ENCODE measurements around the gene CSAG2.
"Not testable (repeated sequence)": the region's sequence is repeated elsewhere in the genome, so short reads cannot be mapped to it uniquely, and the experiment has no call there.

Gene CSAG2, protein sequence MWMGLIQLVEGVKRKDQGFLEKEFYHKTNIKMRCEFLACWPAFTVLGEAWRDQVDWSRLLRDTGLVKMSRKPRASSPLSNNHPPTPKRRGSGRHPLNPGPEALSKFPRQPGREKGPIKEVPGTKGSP

DNA sequence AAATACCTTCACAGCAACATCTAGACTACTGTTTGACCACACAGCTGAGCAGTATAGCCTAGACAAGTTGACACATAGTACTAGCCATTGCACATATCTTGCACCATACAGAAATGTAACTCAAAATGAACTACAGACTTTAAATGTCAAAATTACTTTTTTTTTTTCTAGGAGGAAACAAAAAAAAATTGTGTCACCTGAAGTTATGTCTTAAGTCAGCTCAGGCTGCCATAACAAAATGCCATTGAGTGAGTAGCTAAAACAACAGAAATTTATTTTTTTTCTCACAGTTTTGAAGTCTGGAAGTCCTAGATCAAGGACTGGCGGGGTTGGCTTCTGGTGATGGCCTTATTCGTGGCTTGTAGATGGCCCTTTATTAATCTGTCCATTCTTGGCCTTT lies at the start of gene CSAG2:
CSAG2 (minus strand) TSS at position 101 of the 400 bp plus-strand sequence. CDS start 161 bp downstream, outside the sequence.
- not testable (repeated sequence) for DNase-seq (ENCODE audit: low read depth in 2 of 2)

DNA sequence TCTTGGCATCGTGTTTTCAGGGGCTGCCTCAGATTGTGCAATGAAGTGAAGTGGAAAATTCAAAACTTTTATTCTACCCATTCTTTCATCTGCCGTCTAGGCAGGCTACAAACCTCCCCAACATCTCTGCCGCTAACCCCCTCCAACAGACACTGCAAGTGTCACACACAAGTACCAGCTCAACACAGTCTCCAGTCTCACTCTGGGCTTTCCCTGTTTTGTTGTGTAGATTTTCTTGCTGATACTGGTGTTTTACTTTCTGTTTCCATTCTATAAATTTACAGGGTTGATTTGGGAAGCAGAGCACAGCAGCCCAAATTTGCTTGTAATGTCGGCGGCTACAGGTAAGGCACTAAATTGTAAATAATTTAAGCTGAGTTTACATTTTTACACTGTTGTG lies 45.8 kb upstream of the CSAG2 start:
- not testable (repeated sequence) for DNase-seq (ENCODE audit: low read depth in 2 of 2)

DNA sequence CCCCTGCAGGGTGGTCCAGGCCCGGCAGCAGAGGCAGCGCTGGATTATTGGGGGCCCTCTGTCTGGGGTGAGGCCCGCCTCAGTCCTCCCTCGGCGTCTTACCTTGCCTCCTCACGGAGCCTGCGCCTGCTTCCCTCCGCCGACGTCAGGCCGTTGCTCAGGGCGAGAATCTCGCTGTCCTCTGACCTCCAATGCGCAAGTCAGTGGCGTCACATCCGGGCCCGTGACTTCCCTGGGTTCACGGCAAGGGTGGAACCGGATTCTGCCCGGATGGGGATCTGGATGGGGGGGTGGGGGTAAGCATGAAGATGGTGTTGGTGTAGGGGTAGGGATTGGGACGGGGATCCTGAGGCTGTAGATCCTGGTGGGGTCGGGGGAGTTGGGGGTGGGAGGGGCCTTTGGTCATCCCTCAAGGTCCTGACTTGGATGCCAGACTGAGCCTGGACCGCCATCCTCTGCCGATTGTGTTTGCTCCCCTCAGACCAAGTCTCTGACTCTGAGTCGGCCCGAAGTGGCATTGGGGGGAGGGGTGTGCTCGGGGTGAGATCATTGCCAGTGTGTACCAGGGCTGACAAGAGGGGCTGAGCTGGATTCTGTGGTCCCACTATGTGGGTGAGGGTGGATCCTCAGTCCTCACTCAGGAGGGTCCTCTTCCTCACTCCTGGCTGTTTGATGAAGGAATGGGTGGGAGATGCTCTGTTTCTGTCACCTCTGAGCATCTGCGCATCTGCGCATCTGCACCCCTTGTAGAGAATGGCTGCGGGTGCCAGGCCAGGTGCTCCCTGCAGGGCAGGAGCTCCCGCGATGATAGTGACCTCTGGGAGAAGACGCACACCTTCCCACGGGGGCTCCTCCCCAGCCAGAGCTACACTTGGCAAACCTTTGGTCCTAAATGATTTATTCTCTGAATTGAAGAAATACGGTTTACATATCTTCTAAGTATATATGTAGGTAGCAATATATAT lies 44.9 kb upstream of the CSAG2 start, which contains the start of gene MAGEA2:
MAGEA2 (minus strand) TSS at position 157 of the 965 bp plus-strand sequence. CDS start 2,479 bp downstream, outside the sequence.
- DNase-seq (ENCODE audit: low read depth in 2 of 2): not testable (repeated sequence)

DNA sequence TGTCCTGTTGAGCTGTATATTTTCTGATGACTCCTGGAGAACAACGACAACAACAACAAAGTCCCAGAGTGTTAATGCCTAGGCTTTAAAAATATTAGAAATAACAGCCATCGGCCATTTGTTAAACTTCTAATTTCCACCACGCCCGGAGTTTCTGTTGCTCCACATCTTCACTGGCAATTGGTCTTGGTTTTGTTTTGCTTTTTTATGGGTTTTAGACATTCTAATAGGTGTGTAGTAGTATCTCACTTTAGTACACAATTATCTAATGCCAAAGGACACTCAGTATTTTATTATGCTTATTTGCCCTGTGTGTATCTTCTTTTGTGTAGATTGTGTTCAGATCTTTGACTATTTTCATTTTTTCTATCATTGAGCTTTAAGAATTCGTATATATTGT lies 29.5 kb upstream of the CSAG2 start:
- DNase-seq (ENCODE audit: low read depth in 2 of 2): no peak

DNA sequence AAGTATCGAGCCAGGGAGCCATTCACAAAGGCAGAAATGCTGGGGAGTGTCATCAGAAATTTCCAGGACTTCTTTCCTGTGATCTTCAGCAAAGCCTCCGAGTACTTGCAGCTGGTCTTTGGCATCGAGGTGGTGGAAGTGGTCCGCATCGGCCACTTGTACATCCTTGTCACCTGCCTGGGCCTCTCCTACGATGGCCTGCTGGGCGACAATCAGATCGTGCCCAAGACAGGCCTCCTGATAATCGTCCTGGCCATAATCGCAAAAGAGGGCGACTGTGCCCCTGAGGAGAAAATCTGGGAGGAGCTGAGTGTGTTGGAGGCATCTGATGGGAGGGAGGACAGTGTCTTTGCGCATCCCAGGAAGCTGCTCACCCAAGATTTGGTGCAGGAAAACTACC lies 27.5 kb upstream of the CSAG2 start:
- DNase-seq (ENCODE audit: low read depth in 2 of 2): not testable (repeated sequence)

DNA sequence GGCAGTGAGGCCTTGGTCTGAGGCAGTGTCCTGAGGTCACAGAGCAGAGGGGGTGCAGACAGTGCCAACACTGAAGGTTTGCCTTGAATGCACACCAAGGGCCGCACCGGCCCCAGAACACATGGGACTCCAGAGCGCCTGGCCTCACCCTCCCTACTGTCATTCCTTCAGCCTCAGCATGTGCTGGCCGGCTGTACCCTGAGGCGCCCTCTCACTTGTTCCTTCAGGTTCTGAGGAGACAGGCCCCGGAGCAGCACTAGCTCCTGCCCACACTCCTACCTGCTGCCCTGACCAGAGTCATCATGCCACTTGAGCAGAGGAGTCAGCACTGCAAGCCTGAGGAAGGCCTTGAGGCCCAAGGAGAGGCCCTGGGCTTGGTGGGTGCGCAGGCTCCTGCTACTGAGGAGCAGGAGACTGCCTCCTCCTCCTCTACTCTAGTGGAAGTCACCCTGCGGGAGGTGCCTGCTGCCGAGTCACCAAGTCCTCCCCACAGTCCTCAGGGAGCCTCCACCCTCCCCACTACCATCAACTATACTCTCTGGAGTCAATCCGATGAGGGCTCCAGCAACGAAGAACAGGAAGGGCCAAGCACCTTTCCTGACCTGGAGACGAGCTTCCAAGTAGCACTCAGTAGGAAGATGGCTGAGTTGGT lies 26.9 kb upstream of the CSAG2 start:
- no peak for DNase-seq (ENCODE audit: low read depth in 2 of 2)

DNA sequence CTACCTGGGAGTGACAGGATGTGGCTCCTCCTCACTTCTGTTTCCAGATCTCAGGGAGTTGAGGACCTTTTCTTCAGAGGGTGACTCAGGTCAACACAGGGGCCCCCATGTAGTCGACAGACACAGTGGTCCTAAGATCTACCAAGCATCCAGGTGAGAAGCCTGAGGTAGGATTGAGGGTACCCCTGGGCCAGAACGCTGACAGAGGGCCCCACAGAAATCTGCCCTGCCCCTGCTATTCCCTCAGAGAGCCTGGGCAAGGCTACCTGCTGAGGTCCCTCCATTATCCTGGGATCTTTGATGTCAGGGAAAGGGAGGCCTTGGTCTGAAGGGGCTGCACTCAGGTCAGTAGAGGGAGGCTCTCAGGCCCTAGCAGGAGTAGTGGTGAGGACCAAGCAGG lies 26.0 kb upstream of the CSAG2 start:
- DNase-seq (ENCODE audit: low read depth in 2 of 2): no peak

DNA sequence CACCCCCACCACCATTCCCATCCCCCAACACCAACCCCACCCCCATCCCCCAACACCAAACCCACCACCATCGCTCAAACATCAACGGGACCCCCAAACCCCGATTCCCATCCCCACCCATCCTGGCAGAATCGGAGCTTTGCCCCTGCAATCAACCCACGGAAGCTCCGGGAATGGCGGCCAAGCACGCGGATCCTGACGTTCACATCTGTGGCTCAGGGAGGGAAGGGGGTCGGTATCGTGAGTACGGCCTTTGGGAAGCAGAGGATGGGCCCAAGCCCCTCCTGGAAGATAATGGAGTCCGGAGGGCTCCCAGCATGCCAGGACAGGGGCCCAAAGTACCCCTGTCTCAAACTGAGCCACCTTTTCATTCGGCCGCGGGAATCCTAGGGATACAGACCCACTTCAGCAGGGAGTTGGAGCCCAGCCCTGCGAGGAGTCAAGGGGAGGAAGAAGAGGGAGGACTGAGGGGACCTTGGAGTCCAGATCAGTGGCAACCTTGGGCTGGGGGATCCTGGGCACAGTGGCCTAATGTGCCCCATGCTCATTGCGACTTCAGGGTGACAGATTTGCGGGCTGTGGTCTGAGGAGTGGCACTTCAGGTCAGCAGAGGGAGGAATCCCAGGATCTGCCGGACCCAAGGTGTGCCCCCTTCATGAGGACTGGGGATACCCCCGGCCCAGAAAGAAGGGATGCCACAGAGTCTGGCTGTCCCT lies 25.2 kb upstream of the CSAG2 start:
- not testable (repeated sequence) for DNase-seq (ENCODE audit: low read depth in 2 of 2)

DNA sequence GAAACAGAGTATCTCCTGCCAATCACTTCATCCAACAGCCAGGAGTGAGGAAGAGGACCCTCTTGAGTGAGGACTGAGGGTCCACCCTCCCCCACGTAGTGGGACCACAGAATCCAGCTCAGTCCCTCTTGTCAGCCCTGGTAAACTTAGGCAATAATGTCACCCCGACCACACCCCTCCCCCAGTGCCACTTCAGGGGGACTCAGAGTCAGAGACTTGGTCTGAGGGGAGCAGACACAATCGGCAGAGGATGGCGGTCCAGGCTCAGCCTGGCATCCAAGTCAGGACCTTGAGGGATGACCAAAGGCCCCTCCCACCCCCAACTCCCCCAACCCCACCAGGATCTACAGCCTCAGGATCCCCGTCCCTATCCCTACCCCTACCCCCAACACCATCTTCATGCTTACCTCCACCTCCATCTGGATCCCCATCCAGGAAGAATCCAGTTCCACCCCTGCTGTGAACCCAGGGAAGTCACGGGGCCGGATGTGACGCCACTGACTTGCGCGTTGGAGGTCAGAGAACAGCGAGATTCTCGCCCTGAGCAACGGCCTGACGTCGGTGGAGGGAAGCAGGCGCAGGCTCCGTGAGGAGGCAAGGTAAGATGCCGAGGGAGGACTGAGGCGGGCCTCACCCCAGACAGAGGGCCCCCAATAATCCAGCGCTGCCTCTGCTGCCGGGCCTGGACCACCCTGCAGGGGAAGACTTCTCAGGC lies 24.3 kb upstream of the CSAG2 start, which contains the start of the genes CSAG1 and MAGEA12:
CSAG1 (minus strand) TSS at position 461 of the 715 bp plus-strand sequence. CDS start 1,261 bp downstream, outside the sequence.
MAGEA12 (plus strand) TSS at position 497 of the 715 bp plus-strand sequence. CDS start 2,405 bp downstream, outside the sequence.
- DNase-seq (ENCODE audit: low read depth in 2 of 2): no peak

DNA sequence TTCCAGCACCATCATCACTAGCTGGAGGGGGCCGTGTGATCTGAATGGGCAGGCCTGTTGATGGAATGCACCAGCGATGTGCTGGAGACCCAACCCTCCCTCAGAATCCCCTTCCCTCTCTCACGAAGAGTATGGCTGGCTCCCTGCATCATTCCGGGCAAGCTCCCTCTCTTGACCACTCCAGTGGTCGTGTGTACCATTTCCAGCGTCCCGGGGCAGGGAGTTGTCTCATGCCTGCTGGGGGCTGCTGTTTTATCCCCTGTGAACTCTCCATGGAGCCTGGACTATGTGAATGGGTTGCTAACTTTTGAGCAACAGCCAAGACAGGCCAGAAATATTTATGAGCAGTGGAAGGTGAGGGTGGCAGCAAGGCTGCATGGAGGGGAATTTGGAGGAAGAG lies 16.3 kb upstream of the CSAG2 start:
- no peak for DNase-seq (ENCODE audit: low read depth in 2 of 2)

DNA sequence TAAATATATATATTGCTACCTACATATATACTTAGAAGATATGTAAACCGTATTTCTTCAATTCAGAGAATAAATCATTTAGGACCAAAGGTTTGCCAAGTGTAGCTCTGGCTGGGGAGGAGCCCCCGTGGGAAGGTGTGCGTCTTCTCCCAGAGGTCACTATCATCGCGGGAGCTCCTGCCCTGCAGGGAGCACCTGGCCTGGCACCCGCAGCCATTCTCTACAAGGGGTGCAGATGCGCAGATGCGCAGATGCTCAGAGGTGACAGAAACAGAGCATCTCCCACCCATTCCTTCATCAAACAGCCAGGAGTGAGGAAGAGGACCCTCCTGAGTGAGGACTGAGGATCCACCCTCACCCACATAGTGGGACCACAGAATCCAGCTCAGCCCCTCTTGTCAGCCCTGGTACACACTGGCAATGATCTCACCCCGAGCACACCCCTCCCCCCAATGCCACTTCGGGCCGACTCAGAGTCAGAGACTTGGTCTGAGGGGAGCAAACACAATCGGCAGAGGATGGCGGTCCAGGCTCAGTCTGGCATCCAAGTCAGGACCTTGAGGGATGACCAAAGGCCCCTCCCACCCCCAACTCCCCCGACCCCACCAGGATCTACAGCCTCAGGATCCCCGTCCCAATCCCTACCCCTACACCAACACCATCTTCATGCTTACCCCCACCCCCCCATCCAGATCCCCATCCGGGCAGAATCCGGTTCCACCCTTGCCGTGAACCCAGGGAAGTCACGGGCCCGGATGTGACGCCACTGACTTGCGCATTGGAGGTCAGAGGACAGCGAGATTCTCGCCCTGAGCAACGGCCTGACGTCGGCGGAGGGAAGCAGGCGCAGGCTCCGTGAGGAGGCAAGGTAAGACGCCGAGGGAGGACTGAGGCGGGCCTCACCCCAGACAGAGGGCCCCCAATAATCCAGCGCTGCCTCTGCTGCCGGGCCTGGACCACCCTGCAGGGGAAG lies 5.0 kb upstream of the CSAG2 start, which contains the start of gene MAGEA2B:
MAGEA2B (plus strand) TSS at position 814 of the 973 bp plus-strand sequence. CDS start 2,479 bp downstream, outside the sequence.
- not testable (repeated sequence) for DNase-seq (ENCODE audit: low read depth in 2 of 2)

DNA sequence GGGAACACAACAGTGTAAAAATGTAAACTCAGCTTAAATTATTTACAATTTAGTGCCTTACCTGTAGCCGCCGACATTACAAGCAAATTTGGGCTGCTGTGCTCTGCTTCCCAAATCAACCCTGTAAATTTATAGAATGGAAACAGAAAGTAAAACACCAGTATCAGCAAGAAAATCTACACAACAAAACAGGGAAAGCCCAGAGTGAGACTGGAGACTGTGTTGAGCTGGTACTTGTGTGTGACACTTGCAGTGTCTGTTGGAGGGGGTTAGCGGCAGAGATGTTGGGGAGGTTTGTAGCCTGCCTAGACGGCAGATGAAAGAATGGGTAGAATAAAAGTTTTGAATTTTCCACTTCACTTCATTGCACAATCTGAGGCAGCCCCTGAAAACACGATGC lies 4.1 kb upstream of the CSAG2 start:
- DNase-seq (ENCODE audit: low read depth in 2 of 2): not testable (repeated sequence)

DNA sequence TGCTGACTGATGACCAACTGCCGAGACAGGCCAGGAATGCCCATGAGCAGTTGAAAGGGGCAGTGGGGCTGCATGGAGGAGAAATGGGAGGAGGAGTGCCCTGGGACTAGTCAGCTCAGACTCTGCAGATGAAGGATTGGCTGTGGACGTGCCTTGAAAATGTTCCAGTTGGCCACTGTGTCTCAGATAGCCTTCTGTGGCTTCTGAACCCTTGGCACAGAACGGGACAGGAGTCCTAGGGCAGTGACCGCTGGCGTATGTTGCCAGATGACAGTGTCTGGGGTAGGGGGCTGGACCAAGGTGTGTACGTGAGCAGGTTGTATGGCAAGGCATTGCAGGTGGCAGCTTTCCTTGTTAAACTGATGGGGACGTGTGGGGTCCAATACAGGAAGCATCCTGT lies 2.6 kb downstream of the CSAG2 start:
- not testable (repeated sequence) for DNase-seq (ENCODE audit: low read depth in 2 of 2)

DNA sequence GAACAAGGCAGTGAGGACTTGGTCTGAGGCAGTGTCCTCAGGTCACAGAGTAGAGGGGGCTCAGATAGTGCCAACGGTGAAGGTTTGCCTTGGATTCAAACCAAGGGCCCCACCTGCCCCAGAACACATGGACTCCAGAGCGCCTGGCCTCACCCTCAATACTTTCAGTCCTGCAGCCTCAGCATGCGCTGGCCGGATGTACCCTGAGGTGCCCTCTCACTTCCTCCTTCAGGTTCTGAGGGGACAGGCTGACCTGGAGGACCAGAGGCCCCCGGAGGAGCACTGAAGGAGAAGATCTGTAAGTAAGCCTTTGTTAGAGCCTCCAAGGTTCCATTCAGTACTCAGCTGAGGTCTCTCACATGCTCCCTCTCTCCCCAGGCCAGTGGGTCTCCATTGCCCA lies 8.7 kb downstream of the CSAG2 start:
- not testable (repeated sequence) for DNase-seq (ENCODE audit: low read depth in 2 of 2)

DNA sequence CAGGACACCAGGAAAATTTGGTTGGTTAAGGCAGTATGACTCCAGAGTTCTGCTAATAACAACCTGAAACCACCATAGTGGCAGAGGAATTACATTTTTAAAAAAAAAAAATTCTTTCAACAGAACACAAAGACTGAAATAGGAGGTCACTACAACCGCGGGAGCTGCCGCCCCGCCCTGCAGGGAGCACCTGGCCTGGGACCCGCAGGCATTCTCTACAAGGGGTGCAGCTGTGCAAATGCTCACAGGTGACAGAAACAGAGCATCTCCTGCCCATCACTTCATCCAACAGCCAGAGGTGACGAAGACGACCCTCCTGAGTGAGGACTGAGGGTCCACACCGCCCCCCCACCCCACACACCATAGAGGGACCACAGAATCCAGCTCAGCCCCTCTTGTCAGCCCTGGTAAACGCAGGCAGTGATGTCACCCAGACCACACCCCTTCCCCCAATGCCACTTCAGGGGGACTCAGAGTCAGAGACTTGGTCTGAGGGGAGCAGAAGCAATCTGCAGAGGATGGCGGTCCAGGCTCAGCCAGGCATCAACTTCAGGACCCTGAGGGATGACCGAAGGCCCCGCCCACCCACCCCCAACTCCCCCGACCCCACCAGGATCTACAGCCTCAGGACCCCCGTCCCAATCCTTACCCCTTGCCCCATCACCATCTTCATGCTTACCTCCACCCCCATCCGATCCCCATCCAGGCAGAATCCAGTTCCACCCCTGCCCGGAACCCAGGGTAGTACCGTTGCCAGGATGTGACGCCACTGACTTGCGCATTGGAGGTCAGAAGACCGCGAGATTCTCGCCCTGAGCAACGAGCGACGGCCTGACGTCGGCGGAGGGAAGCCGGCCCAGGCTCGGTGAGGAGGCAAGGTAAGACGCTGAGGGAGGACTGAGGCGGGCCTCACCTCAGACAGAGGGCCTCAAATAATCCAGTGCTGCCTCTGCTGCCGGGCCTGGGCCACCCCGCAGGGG lies 10.8 kb downstream of the CSAG2 start, which contains the start of gene MAGEA3:
MAGEA3 (plus strand) TSS at position 843 of the 980 bp plus-strand sequence. CDS start 2,039 bp downstream, outside the sequence.
- not testable (repeated sequence) for DNase-seq (ENCODE audit: low read depth in 2 of 2)

DNA sequence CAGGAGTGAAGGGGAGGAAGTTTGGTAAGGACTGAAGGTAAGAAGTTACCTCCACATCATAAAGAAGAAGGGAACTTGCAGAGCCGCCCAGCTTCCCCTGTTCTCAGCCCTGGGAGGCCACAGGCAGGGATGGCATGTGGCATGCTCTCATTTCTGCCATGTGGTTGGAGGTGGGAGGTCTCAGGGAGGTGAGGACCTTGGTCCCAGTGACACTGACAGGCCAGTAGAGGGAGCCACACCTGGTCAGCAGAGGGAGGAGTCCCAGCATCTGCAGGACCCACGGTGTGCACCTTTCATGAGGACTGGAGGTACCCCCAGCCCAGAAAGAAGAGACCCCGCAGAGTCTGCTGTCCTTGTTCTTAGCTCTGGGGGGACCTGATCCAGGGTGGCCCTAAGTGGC lies 28.1 kb downstream of the CSAG2 start:
- DNase-seq (ENCODE audit: low read depth in 2 of 2): not testable (repeated sequence)

DNA sequence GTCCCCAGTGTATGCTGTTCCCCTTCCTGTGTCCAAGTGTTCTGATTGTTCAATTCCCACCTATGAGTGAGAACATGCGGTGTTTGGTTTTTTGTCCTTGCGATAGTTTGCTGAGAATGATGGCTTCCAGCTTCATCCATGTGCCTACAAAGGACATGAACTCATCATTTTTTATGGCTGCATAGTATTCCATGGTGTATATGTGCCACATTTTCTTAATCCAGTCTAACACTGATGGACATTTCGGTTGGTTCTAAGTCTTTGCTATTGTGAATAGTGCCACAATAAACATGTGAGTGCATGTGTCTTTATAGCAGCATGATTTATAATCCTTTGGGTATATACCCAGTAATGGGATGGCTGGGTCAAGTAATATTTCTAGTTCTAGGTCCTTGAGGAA lies 34.4 kb downstream of the CSAG2 start:
- not testable (repeated sequence) for DNase-seq (ENCODE audit: low read depth in 2 of 2)

DNA sequence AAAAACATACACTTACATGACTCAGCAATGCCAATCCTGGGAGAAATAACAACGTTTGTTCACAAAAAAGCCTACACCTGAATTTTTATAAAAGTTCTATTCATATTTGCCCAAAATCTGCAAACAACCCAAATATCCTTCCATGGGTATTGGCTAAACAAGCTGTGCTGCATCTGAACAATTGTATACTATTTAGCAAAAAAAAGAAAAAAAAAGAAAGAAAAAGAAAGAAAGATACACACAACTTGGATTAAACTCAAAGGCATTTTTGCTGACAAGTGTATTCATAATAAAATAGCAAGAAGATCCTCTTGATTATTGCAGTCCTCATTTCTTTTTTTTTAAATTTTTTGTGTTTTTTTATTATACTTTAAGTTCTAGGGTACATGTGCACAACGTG lies 34.9 kb downstream of the CSAG2 start:
- DNase-seq (ENCODE audit: low read depth in 2 of 2): no peak

All from stimulated activated CD8-positive, alpha-beta memory T cell treated with anti-CD3 and anti-CD28 coated beads, Interleukin-2, amount 100 ng/mL, for 1 hour (primary cell).